Stimulated activated CD4-positive, alpha-beta T cell treated with anti-CD3 and anti-CD28 coated beads, Interleukin-4, amount 100 ng/mL, for 1 hour (primary cell): ENCODE data around the gene TLR2.

ENCODE experiments used
- DNase-seq: peaks from one replicate; pipeline ENCODE4 v3.0.0-alpha.2; 2020

Gene TLR2, protein sequence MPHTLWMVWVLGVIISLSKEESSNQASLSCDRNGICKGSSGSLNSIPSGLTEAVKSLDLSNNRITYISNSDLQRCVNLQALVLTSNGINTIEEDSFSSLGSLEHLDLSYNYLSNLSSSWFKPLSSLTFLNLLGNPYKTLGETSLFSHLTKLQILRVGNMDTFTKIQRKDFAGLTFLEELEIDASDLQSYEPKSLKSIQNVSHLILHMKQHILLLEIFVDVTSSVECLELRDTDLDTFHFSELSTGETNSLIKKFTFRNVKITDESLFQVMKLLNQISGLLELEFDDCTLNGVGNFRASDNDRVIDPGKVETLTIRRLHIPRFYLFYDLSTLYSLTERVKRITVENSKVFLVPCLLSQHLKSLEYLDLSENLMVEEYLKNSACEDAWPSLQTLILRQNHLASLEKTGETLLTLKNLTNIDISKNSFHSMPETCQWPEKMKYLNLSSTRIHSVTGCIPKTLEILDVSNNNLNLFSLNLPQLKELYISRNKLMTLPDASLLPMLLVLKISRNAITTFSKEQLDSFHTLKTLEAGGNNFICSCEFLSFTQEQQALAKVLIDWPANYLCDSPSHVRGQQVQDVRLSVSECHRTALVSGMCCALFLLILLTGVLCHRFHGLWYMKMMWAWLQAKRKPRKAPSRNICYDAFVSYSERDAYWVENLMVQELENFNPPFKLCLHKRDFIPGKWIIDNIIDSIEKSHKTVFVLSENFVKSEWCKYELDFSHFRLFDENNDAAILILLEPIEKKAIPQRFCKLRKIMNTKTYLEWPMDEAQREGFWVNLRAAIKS

DNA sequence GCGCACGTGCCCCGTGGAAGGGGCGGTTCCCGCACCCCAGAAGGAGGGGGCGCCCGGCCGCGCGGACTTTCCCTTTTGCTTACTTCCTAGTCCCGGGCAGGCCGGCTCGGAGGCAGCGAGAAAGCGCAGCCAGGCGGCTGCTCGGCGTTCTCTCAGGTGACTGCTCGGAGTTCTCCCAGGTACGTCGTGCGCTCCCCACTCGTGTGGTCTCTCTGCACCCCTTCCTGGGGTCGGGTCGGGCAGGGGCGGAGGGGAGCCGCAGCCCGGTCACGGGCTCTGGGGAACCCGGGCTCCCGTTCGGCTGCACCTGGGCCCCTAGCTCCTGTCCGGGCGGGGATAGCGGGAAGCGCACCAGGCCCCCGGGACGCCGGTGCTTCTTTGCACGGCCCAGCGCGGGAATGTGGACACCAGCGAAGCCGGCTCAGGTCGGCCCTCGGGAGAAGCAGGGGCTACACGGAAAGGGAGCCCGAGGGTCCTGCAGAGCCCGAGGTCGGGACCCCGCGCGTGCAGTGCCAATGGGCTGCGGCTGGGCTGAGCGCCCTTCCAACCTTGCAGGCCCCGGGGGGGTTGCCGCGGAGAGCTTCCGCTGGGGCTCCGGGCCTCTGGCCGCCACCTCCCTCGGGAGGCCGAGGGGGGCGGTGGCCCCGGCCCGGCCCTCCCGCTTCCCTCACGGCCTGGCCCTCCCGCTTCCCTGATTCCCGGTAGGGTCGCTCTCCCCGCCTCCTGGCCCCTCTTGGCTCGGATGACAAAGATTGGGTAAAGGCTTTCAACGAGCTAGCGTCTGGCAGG lies at the start of gene TLR2:
Gene TLR2 (plus strand): TSS at position 99 of the 789 bp plus-strand sequence. CDS start 18,628 bp downstream, outside the sequence.
- peak; percentile 73 for DNase-seq

DNA sequence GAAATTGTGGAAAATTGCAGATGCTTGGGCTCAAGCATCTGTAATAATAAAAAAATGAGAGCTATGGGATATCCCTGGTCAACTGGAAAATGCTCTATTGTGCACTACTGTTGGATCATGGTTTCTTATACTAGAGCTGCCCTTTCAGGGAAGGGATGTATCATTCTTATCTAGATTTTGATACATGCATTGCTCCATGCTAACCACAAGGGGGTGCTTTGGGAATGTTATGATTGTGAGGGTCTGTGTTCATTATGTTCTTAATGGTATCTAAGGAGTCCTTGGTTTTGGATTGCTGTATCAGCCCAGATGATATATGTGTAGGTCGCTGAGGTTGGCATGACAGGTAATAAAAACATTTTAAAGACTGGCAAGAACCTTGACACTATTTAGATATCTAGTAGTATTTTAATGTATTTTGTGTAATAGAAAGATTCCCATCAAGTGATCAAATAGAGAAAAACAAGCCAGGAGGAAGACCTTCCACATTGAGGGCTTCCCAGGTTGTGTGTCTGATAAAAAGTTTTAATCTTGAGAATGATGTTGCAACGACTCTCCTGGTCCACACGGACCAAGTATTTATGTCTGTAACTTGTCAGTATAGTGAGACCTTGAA lies 49.2 kb upstream of the TLR2 start:
- DNase-seq = no peak

DNA sequence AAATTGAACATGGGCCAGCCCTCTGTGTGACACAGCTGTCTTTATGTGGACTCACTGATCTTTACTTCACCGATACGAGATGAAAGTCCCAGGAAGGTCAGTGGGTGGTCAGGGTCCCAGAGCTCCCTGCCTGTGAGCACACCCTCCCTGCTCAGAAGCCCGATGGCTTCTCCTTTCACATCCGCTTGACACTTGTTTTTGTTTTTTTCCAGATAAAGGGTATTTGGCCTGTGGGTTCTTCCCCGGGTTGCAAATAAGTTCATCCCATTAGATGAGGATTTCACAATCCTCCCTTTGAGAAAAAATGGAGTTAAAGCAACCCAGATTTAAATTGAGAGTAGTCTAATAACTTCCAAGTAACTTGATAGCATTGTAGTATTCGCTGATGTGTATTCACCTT lies 48.2 kb upstream of the TLR2 start:
- DNase-seq = no peak

DNA sequence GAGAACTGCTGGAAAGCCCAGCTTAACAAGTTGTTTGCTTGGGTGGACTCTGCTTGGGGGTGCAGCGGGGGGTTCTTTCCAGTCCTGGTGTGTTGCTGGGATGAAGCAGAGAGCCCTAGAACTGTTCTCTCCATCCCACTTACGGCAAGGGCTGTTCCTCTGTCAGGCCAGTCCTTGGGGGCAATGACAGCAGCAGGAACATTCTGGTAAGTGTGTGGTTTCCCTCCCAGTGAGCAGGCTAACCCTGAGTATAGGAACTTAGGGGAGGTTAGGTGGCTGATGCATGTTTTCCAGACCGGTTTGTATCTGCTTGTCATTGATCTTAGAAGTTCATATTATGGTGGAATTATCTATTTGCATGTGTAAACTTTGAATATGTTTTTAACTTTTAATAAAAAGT lies 46.9 kb upstream of the TLR2 start:
- no peak for DNase-seq

DNA sequence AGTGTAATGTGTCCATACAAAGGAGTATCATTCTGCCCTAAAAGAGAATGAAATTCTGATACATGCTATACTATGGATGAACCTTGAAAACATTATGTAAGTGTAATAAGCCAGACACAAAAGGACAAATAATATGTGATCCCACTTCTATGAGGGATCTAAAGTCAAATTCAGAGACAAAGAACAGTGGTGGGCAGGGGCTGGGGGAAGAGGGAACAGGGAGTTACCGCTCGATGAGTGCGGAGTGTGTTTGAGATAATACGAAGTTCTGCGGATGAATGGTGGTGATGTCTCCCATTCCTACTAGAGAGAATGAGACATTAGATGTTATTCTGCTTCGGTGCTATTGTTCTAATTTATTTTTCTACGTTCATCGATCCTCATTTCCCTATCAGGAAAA lies 46.1 kb upstream of the TLR2 start:
- no peak for DNase-seq

DNA sequence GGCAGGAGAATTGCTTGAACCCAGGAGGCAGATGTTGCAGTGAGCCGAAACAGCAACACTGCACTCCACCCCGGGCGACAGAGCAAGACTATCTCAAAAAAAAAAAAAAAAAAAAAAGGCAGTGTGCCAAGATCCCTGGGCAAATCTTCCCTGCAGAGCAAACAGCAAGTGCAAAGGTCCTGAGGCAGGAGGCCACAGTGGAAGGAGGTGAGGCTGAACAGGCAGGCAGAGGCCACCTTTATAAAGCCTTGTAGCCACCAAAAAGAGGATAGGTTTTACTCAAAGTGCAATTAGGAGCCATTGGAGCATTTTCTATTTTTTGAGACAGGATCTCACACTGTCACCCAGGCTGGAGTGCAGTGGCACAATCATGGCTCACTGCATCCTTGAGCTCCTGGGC lies 45.1 kb upstream of the TLR2 start:
- no peak for DNase-seq

DNA sequence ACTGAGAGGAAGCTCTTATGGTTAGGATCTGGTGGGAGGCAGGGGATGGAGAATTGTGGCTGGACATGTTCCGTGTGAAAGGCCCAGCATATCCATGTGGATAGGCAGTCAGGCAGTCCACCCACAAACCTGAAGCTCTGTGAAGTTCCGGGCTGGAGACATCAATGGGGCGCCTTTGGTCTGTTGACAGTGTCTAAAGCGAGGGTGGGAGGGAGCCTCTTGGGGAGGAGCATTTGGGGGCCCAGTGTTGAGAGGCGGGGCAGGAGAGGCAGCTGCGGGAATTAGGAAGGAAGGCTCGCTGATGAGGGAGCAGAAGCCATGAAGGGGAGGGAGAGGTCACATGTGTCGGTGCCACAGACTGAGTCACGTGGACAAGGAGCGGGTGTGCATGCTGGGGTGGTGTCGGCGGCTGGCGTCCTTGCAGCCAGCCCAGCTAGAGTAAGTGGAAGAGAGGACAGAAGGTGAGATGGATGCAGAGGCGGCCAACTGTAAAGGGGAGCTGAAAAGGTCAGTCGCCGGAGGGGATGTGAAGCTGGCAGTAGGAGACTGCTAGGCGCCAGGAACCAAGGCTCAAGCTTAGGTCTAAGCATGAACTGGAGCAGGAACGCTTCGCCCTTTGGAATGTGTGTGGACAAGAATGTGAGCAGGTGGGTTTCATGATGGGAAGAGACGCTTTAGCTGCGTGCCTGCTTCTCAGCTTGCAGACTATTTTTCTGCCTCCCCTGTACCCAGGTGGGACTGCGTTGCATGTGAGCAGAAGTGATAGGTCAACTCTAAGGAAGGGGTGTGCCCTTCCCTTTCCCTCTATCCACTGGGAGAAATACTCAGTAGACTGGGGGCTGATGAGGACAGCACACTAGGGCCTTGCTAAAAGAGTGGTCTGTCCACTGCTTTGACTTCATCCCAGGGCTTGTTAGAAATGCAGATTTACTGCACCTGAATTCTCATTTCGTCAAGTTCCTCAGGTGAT lies 44.0 kb upstream of the TLR2 start:
- DNase-seq = no peak

DNA sequence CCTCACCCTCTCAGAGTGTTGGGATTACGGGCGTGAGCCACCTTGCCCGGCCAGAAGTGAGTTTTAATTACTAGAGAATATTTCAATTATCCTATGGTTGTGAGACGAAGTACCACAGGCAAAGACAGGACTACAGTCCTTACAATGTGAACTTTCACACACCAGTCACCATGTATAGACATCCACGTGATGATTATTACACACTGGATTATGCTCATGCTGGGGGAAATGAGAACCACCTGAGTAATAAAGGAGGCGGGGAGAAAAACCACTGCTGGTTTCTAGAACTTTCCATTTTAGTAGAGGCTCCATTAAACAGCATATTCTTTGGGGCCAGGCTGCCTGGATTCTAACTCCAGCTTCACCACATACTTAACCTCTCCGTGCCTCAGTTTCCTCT lies 42.5 kb upstream of the TLR2 start:
- DNase-seq = no peak

DNA sequence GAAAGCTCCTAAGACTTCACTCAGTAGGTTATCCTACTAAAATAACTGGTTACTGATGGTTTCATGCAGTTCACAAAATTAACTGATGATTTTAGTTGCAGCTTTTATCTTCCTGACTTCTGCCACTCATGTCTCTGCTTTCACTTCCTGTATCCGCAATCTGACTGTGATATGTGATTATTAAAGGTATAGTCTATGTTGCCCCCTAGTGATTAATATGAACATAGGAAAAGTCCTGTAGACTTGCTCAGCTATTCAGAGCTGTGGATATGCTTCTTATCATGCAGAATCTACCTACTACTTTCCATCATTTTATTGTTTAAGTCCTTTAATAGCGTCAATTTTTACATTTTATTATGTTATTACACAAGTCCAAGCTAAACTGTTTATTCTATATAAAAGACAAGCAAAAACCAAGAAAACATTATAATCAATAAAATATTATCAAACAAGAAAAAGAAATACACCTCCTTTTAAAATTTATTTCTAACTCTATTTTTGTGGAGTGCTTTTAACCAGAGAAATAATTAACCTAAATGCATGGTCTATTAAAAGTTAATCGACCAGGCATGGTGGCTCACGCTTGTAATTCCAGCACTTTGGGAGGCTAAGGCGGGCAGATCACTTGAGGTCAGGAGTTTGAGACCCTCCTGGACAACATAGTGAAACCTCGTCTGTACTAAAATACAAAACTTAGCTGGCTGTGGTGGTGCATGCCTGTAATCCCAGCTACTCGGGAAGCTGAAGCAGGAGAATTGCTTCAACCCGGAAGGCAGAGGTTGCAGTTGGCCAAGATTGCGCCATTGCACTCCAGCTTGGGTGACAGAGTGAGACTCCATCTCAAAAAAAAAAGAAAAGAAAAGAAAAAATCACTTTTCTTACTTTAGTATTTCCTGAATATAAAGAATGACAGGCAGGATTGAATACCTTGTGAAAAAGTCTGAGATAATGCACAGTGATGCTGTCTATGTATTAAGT lies 40.4 kb upstream of the TLR2 start:
- no peak for DNase-seq

DNA sequence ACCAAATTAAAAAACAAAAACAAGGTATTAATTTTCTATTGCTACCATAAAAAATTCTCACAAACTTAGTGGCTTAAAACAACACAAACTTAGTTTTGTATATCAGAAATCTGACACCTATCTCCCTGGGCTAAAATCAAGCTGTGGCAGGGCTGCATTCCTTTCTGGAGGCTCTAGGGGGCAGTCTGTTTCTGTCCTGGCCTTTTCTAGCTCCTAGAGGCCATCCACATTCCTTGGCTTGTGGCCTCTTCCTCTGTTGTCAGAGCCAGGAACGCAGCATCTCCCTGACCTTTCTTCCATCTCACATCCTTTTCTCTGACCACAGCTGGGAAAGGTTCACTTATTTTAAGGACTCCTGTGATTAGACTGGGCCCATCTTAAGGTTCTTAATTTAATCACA lies 38.9 kb upstream of the TLR2 start:
- DNase-seq = no peak

DNA sequence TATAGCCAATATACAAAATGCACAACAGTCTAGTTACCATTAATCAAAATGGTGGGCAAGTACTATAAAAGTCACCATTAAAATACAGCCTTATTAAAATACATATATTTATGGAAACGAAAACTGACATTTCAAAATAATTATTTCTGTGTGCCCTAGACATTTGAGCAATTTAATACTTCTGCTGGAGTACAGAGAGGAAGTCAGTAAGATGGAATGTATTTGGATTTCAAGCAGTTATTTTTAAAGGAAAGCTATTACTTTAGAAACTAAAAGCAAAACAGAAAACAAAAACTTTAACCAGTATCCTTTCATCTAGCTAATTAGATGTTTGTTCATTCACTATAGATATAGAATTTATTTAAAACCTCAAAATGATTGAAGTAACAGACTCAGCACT lies 37.8 kb upstream of the TLR2 start:
- no peak for DNase-seq

DNA sequence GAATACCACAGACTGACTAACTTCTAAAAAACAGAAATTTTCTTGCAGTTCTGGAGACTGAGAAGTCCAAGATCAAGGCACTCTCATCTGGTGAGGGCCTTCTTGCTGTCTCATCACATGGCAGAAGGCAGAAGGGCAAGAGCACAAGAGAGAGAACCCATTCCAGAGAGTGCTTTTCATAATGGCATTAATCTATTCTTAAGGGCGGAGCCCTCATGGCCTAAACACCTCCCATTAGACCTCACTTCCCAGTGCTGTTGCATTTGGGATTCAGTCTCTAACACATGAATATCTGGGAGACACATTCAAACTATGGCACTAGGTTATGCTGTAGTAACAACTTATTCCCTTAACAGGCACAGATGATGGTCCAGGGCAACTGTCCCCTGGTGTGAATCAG lies 37.1 kb upstream of the TLR2 start:
- no peak for DNase-seq

DNA sequence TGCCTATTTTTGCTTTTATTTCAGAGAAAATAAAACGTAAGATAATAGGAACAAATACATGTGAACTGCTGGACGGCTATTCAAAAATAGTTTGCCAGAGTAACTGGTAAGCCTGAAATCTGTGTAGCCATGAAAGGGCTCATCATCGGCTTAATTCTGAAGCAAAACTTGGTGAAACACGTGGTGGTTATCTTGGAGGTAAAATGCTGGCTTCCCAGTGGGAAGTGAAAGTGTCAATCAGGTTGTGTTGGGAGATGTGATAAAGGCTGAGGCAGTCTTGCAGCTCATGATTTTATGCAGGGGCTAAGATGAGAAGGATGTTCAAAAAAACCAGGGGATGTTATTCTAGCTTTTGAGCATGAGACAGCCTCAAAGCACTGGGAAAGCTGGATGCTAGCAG lies 36.1 kb upstream of the TLR2 start:
- DNase-seq = no peak

DNA sequence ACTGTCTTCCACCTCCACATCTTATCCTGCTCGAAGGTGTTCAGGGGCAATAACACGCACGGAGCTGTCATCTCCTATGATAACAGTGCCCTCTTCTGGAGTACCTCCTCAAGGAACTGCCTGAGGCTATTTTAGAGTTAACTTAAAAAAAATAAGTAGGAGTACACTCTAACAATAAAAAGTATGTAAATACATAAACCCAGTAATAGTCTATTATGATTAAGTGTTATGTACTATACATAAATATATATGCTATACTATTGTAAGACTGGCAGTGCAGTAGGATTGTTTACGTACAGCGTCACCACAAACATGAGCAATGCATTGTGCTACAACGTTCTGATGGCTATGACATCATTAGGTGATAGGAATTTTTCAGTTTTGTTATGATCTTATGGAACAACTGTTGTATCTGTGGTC lies 34.5 kb upstream of the TLR2 start:
- no peak for DNase-seq

DNA sequence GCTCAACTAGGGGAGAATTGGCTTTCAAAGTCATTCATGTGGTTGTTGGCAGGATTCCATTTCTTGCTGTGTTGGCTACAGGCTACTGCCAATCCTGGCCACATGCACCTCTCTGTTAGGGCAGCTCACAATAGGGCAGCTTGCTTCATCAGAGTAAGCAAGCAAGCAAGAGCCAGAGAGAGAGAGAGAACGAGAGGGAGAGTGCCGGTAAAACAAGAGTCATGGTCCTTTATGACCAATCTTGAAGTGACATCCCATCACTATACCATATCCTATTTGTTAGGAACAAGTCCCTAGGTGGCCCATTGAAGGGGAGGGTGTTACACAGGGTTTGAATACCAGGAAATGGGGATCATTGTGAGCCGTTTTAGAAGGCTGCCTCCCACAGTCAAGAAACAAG lies 33.0 kb upstream of the TLR2 start:
- DNase-seq = no peak

DNA sequence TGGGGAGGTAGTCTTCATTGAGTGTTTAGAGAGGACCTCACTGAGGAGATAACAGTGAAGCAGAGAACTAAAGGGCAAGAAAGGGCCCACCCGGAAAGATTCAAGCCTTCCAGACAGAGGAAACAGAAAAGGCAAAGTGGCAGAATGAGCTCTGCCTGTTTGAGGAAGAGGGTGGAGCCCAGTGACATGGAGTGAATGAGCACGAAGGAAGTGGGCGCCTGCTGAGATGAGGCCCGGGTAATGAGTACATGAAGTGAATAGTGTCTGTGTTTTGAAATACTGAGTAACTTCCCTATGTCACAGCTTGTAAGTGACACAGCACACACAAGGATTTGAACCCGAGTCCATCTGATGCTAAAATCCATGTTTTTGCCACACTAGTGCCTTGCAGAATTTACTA lies 32.5 kb upstream of the TLR2 start:
- peak; percentile 32 for DNase-seq

DNA sequence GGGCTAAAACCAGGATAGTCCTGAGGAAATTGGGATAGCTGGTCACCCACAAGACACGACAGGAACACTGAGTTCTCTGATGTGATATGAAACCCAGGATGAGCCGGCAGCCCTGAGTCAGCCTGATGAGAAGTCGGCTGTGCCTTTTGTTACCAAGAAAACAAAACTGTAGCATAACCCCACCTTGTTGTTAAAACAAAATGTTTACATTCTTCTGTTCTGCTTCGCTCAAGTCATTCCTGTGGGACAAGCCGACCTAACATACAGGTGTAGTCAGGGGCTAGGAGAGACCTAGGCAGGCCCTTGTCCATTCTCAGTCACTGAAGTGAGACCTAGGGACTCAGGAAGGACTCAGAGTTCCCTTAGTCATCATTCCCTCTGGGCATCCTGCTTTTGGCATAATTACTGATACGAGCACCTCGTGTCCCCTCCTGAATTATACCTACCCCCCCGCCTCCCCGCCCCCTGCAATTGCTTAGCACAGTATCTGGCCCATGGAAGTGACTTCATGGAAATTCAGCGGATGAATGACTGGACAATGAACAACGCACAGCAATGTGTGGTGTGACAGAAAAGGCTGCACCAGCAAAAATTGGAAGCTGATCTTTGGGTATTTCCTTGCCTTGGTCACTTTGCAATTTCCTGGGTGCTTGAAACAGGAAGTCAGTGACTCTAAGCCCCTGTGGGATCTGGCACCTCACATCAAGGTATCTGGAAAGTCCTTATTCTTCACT lies 31.9 kb upstream of the TLR2 start:
- DNase-seq = no peak

DNA sequence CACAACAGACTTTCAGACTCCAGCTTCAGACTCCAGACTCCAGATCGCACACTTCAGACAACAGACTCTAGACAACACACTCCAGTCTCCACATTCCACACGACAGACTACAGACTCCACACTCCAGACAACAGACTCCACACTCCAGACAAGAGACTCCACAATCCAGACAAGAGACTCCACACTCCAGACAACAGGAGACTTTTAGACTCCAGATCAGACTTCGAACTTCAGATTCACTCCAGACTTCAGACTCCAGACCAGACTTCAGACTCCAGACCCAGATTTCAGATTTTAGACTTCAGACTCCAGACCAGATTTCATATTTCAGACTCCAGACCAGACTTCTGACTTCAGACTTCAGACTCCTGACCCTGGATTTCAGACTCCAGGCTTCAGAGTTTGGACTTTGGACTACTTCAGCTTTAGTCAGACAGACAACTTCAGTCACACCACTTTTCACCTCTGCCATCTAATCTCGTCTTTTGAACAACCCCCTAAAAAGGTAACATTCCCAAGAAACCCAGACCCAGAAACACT lies 29.0 kb upstream of the TLR2 start:
- DNase-seq = no peak

DNA sequence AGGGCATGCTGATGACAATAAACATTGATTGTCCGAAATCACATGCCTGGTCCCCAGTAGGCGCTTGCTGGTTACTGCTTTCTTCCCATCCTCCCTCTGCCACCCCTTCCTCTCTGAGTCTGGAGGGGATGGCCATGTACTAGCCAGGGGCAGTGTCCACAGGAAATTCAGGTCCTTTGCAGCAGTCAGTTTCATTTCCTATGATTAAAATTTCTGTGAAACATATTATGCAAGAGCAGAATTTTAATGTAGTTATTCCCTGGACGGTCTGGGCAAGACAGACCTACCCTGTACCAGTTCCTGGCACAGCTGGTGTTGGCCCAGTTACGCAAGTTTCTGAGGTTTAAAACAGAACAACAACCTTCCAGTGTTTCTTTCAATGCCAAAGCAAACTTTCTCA lies 28.2 kb upstream of the TLR2 start:
- DNase-seq = no peak
